Ishikawa (cell line): ENCODE results near the gene BARX1.

ENCODE experiments used
- CEBPB ChIP-seq: IDR thresholded peaks from 2 replicates; pipeline ENCODE4 v1.6.1; 2012
- CREB1 ChIP-seq: IDR thresholded peaks from 2 replicates; pipeline ENCODE4 v1.6.1; 2012; ENCODE audit warnings: low read depth
- EGR1 ChIP-seq: IDR thresholded peaks from 2 replicates; pipeline ENCODE4 v1.6.1; 2012
- EP300 ChIP-seq: IDR thresholded peaks from 2 replicates; pipeline ENCODE4 v1.6.1; 2012; ENCODE audit warnings: borderline replicate concordance
- FOXM1 ChIP-seq: IDR thresholded peaks from 2 replicates; pipeline ENCODE4 v1.6.1; 2012; ENCODE audit warnings: low read depth, borderline replicate concordance
- MAX ChIP-seq: IDR thresholded peaks from 2 replicates; pipeline ENCODE4 v1.6.1; 2012
- NFIC ChIP-seq: IDR thresholded peaks from 2 replicates; pipeline ENCODE4 v1.6.1; 2012
- RAD21 ChIP-seq: IDR thresholded peaks from 2 replicates; pipeline ENCODE4 v1.6.1; 2012; ENCODE audit warnings: low read depth
- REST ChIP-seq: IDR thresholded peaks from 2 replicates; pipeline ENCODE4 v1.6.1; 2012; ENCODE audit warnings: low read depth, mild to moderate bottlenecking
- TAF1 ChIP-seq: IDR thresholded peaks from 2 replicates; pipeline ENCODE4 v1.6.1; 2012; ENCODE audit warnings: low read depth, mild to moderate bottlenecking
- TCF12 ChIP-seq: IDR thresholded peaks from 2 replicates; pipeline ENCODE4 v1.6.1; 2012; ENCODE audit warnings: low read depth
- TEAD4 ChIP-seq: IDR thresholded peaks from 2 replicates; pipeline ENCODE4 v1.6.1; 2012
- USF1 ChIP-seq: IDR thresholded peaks from 2 replicates; pipeline ENCODE4 v1.6.1; 2012
- YY1 ChIP-seq: IDR thresholded peaks from 2 replicates; pipeline ENCODE4 v1.6.1; 2012; ENCODE audit warnings: low read depth
- ZBTB7A ChIP-seq: IDR thresholded peaks from 2 replicates; pipeline ENCODE4 v1.6.1; 2012; ENCODE audit warnings: low read depth

The BARX1 gene

GRCh38 chr9:93911136-93911745 lies 43.9 kb downstream of the BARX1 start:
- TF ChIP-seq TEAD4 (no peak), ZBTB7A (no peak), TCF12 (no peak), CEBPB (no peak), RAD21 (no peak), EGR1 (no peak), FOXM1 (no peak), YY1 (no peak), NFIC (no peak), USF1 (no peak), MAX (no peak), EP300 (no peak), TAF1 (no peak), CREB1 (no peak), REST (no peak)

GRCh38 chr9:93910598-93910997 lies 44.6 kb downstream of the BARX1 start:
- TF ChIP-seq YY1 (no peak), NFIC (no peak), REST (no peak), CEBPB (no peak), RAD21 (no peak), EGR1 (no peak), FOXM1 (no peak), TEAD4 (no peak), TAF1 (no peak), MAX (no peak)

GRCh38 chr9:93910196-93910595 lies 45.0 kb downstream of the BARX1 start:
- TF ChIP-seq TEAD4 (no peak), CREB1 (no peak), USF1 (no peak), YY1 (no peak), TCF12 (no peak), MAX (no peak), EP300 (no peak), TAF1 (no peak), REST (no peak), EGR1 (no peak), RAD21 (no peak), CEBPB (no peak), NFIC (no peak), ZBTB7A (no peak), FOXM1 (no peak)

- no peak for TF ChIP-seq TAF1
These were observed 45.9 kb downstream of the BARX1 start for GRCh38 chr9:93909242-93909616.
